CD4-positive, alpha-beta T cell (primary cell): ENCODE results near the gene LLCFC1. TPM values are rescaled to one million over a fixed set of nuclear protein-coding genes. Genes with fewer than 3 reads are reported as not detected.

ENCODE experiments used
- ATAC-seq: fragments of 200-7000 bp; cut with Tn5 transposase; one replicate; pipeline ENCODE4 v1.10.0; 2022; ENCODE audit warnings: mild to moderate bottlenecking; ENCODE audit not compliant: poor library complexity
- CTCF ChIA-PET: fragments of 350-600 bp; sonication (Branson Sonifier 250); formaldehyde crosslinking; loops from one replicate; lab custom pipeline; 2021; ENCODE audit warnings: antibody characterized with exemption, inconsistent platforms; lab: Charles Lee
- POLR2A ChIA-PET: fragments of 350-600 bp; sonication (Branson Sonifier 250); formaldehyde crosslinking; loops from one replicate; lab custom pipeline; 2021; ENCODE audit warnings: antibody characterized with exemption, inconsistent platforms; lab: Charles Lee
- DNase-seq, 14 experiments: peaks; one replicate each; pipeline ENCODE4 v3.0.0-alpha.2; 2013 to 2020; ENCODE audit warnings: mixed read lengths in 2 of 14
- H3K27ac ChIP-seq, 2 donors: one replicate each; pipeline versions ENCODE4 v1.5.1 to v1.7.0; 2013; ENCODE audit warnings: low read length in 2 of 2, low read depth in 1 of 2, mild to moderate bottlenecking in 1 of 2
- H3K27me3 ChIP-seq, 2 experiments: 1 replicate in 1 of 2; 2 replicates in 1 of 2; pipeline versions ENCODE4 v1.6.1 to v1.7.0; 2013; ENCODE audit warnings: low read length in 2 of 2, control low read depth in 1 of 2, mild to moderate bottlenecking in 1 of 2, moderate library complexity in 1 of 2; ENCODE audit not compliant: insufficient read depth in 2 of 2, control insufficient read depth in 1 of 2
- H3K36me3 ChIP-seq: one replicate; pipeline ENCODE4 v1.6.1; 2013; ENCODE audit warnings: low read length, control low read depth; ENCODE audit not compliant: insufficient read depth
- H3K4me1 ChIP-seq: one replicate; pipeline ENCODE4 v1.6.1; 2013; ENCODE audit warnings: low read length, control low read depth; ENCODE audit not compliant: insufficient read depth
- H3K4me3 ChIP-seq: one replicate; pipeline ENCODE4 v1.5.1; 2013; ENCODE audit warnings: mild to moderate bottlenecking, low read length, moderate library complexity
- H3K9me3 ChIP-seq, 2 experiments: 1 replicate in 1 of 2; 2 replicates in 1 of 2; pipeline versions ENCODE4 v1.6.1 to v1.7.0; 2013; ENCODE audit warnings: low read length in 2 of 2, mild to moderate bottlenecking in 2 of 2, control low read depth in 1 of 2, moderate library complexity in 1 of 2; ENCODE audit not compliant: control insufficient read depth in 1 of 2, insufficient read depth in 1 of 2
- H3K27ac Mint-ChIP-seq: one replicate; pipeline ENCODE4 v1.8.0; 2020; ENCODE audit warnings: mixed read lengths
- H3K27me3 Mint-ChIP-seq: one replicate; pipeline ENCODE4 v1.8.0; 2021; ENCODE audit warnings: mixed read lengths
- H3K36me3 Mint-ChIP-seq: one replicate; pipeline ENCODE4 v1.8.0; 2021; ENCODE audit warnings: low read depth, mixed read lengths
- H3K4me1 Mint-ChIP-seq: one replicate; pipeline ENCODE4 v1.8.0; 2021; ENCODE audit warnings: low read depth, mixed read lengths
- H3K4me3 Mint-ChIP-seq: one replicate; pipeline ENCODE4 v1.8.0; 2020; ENCODE audit warnings: mild to moderate bottlenecking, mixed read lengths
- H3K9me3 Mint-ChIP-seq: one replicate; pipeline ENCODE4 v1.8.0; 2020; ENCODE audit warnings: mixed read lengths
- intact Hi-C, 2 experiments: fragments of 100-400 bp; cut with DNase I in 1 of 2; cut with micrococcal nuclease in 1 of 2; formaldehyde crosslinking; loops; one replicate each; pipeline versions ENCODE4 v1.15.1 to v1.9.0; 2023 to 2025; cut with DNase I, micrococcal nuclease
- total RNA-seq, 174 experiments: library from RNA in 2 of 174; stranded (reverse) in 2 of 174; gene quantifications; one replicate each; pipeline ENCODE4 v1.2.3 and lab custom pipeline; 2021 to 2026
- TF ChIP-seq, protein P1 (sequence below): fragments of 200-600 bp; IDR thresholded peaks from one replicate; pipeline ENCODE4 v1.8.0; 2022; ENCODE audit warnings: antibody characterized with exemption, mild to moderate bottlenecking

The LLCFC1 gene
- total RNA-seq, 2 experiments from 2014 or later: not detected

DNA sequence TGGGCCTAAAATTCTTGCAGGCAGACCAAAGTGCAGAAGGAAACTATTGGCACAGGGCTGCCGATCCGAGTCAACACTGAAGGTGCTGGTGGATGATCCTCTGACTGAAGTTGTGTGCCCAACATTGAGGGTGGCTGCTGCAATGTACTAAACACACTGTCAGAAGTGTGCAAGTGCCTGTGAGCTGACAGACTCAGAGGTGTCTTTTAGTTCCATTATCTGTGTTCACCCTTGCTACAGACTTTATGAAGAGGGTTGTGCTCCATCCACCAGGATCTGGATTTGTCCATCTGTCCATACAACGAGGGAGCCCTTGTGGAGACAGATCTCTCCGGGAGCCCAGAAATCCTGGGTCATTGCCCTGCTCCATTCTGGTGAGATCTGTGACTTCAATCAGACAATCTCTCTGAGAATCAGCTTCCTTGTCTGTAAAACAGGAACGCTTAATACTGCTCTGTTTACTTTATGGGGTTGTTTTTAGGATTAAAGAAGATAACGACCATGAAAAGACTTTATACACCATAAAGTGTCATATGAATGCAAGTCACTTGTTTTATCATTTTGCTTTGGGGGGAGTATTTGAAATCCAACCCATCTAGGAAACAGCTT is 44.2 kb upstream of the LLCFC1 start:
- Histone ChIP-seq H3K27me3 (no peaks in the 10 kb centered on the region), H3K36me3 (no peaks in the 10 kb centered on the region), H3K27ac (no peak overlapping the region), H3K4me1 (no peaks in the 10 kb centered on the region), H3K9me3 (no peaks in the 10 kb centered on the region), H3K4me3 (no peak overlapping the region)
- Mint-ChIP-seq H3K4me1 (no peaks in the 10 kb centered on the region), H3K9me3 (no peaks in the 10 kb centered on the region), H3K36me3 (no peaks in the 10 kb centered on the region), H3K27ac (no peak overlapping the region), H3K4me3 (no peak overlapping the region), H3K27me3 (peaks cover 5% of the 10 kb centered on the region)
- ChIA-PET POLR2A (no interaction called here), CTCF (no interaction called here)
- no peak for ATAC-seq
- no peak for DNase-seq
- intact Hi-C loops: no loop called here
- TF ChIP-seq, protein P1, sequence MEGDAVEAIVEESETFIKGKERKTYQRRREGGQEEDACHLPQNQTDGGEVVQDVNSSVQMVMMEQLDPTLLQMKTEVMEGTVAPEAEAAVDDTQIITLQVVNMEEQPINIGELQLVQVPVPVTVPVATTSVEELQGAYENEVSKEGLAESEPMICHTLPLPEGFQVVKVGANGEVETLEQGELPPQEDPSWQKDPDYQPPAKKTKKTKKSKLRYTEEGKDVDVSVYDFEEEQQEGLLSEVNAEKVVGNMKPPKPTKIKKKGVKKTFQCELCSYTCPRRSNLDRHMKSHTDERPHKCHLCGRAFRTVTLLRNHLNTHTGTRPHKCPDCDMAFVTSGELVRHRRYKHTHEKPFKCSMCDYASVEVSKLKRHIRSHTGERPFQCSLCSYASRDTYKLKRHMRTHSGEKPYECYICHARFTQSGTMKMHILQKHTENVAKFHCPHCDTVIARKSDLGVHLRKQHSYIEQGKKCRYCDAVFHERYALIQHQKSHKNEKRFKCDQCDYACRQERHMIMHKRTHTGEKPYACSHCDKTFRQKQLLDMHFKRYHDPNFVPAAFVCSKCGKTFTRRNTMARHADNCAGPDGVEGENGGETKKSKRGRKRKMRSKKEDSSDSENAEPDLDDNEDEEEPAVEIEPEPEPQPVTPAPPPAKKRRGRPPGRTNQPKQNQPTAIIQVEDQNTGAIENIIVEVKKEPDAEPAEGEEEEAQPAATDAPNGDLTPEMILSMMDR: no peak

DNA sequence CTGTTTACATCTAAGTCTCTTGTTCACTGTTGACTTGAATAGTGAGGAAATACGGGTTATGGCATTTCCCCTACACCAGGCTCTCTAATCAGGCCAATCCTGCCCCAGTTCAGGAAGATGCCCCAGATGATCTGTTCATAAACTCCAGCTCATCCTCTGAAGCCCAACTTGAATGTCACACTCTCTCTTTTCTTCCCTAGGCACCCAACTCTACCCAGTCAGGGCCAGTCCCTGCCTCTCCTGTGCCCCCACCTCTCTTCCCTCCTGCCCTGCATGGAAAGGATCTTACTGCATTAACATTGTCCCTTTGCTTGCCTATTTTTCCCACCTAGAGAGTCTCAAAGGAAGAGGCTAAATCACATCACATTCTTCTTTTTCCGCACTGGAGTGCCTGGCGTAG is 43.1 kb upstream of the LLCFC1 start:
- ChIA-PET POLR2A (no interaction called here), CTCF (no interaction called here)
- ATAC-seq (no peak), DNase-seq (no peak)
- no peak overlapping the region for H3K27ac Mint-ChIP-seq
- Histone ChIP-seq H3K27ac (no peak overlapping the region), H3K4me3 (no peak overlapping the region), H3K27me3 (no peaks in the 10 kb centered on the region), H3K4me1 (no peaks in the 10 kb centered on the region), H3K36me3 (no peaks in the 10 kb centered on the region), H3K9me3 (no peaks in the 10 kb centered on the region)
- no peaks in the 10 kb centered on the region for H3K4me1 Mint-ChIP-seq
- H3K27me3 Mint-ChIP-seq: peaks cover 5% of the 10 kb centered on the region
- H3K9me3 Mint-ChIP-seq: no peaks in the 10 kb centered on the region
- intact Hi-C loops: no loop called here
- TF ChIP-seq, protein P1: no peak
- H3K36me3 Mint-ChIP-seq: no peaks in the 10 kb centered on the region
- H3K4me3 Mint-ChIP-seq: no peak overlapping the region

DNA sequence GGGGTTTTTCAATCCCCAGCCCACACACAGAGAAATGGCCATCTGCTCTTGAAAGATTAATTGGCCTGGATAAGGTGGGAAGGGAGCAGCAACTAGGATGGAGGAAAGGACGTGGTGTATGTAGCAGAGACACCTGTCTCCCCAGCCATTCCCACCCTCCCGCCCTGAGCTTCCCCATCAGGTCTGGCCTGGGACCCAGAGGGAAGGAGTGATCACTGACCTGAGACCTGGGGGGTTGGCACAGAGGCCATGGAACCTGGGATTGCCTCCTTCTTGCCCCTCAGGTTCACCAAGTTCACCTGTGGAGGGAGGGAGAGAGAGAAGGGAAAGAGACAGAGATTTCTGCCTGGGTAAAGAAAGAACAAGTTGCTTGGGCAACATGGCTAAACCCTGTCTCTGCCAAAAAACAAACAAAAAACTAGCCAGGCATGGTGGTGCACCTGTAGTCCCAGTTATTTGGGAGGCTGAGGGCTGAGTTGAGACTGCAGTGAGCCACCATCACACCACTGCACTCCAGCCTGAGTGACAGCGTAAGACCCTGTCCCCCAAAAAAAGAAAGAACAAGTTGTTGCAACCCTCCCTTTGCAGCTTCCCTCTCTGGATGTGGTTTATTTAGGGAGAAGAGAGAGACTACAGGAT is 42.4 kb upstream of the LLCFC1 start:
- intact Hi-C loops: no loop called here
- peaks cover 5% of the 10 kb centered on the region for H3K27me3 Mint-ChIP-seq
- no peak overlapping the region for H3K27ac Mint-ChIP-seq
- H3K4me3 Mint-ChIP-seq: no peak overlapping the region
- no peak for ATAC-seq
- Histone ChIP-seq H3K9me3 (no peaks in the 10 kb centered on the region), H3K4me3 (no peak overlapping the region), H3K36me3 (no peaks in the 10 kb centered on the region), H3K27ac (no peak overlapping the region), H3K4me1 (no peaks in the 10 kb centered on the region), H3K27me3 (no peaks in the 10 kb centered on the region)
- POLR2A ChIA-PET: no interaction called here
- no peaks in the 10 kb centered on the region for H3K36me3 Mint-ChIP-seq
- DNase-seq: no peak
- H3K4me1 Mint-ChIP-seq: no peaks in the 10 kb centered on the region
- TF ChIP-seq, protein P1: no peak
- CTCF ChIA-PET: no interaction called here
- no peaks in the 10 kb centered on the region for H3K9me3 Mint-ChIP-seq
